HEK293 (cell line): Measurements from ENCODE around the gene FTL.

Experiments
- CTCF ChIA-PET: fragments of 350-600 bp; formaldehyde crosslinking; extraction: SDS; loops from one replicate; lab custom pipeline; 2021; ENCODE audit warnings: antibody characterized with exemption; lab: Yijun Ruan, JAX
- POLR2A ChIA-PET: fragments of 300-600 bp; formaldehyde crosslinking; extraction: SDS; loops from one replicate; lab custom pipeline; 2020; ENCODE audit warnings: antibody characterized with exemption, inconsistent platforms; lab: Yijun Ruan, JAX
- H3K27ac ChIP-seq: fragments of 200-500 bp; sonication (Bioruptor generic); 2 replicates; pipeline ENCODE4 v1.5.1; 2014; ENCODE audit warnings: low read depth, low read length, control low read depth, inconsistent platforms; ENCODE audit errors: extremely low read depth
- H3K36me3 ChIP-seq, 2 experiments: fragments of 200-500 bp in 1 of 2; sonication (Bioruptor generic) in 1 of 2; 1 replicate in 1 of 2; 2 replicates in 1 of 2; pipeline ENCODE4 v1.5.1; 2014 to 2017; ENCODE audit warnings: inconsistent platforms in 2 of 2, low read length in 2 of 2; ENCODE audit not compliant: control insufficient read depth in 2 of 2, insufficient read depth in 1 of 2
- H3K4me1 ChIP-seq: fragments of 200-500 bp; sonication (Bioruptor generic); 2 replicates; pipeline ENCODE4 v1.5.1; 2014; ENCODE audit warnings: mild to moderate bottlenecking, low read length, inconsistent platforms; ENCODE audit not compliant: control insufficient read depth, insufficient read depth
- H3K4me3 ChIP-seq: 2 replicates; pipeline ENCODE4 v1.5.1; 2011; ENCODE audit warnings: low read depth, mild to moderate bottlenecking, control low read depth, low read length, moderate library complexity
- H3K9me3 ChIP-seq: fragments of 200-500 bp; sonication (Bioruptor generic); 2 replicates; pipeline ENCODE4 v1.5.1; 2014; ENCODE audit warnings: low read depth, low read length, inconsistent platforms; ENCODE audit not compliant: control insufficient read depth, insufficient read depth
- BCL6B ChIP-seq: fragments of 450-650 bp; formaldehyde crosslinking; IDR thresholded peaks from 2 replicates; pipeline ENCODE4 v1.5.1; 2017; ENCODE audit warnings: missing biosample characterization, missing genetic modification characterization
- GLIS2 ChIP-seq: fragments of 450-650 bp; formaldehyde crosslinking; IDR thresholded peaks from 2 replicates; pipeline ENCODE4 v1.5.1; 2016; ENCODE audit warnings: missing biosample characterization, missing genetic modification characterization
- HIC1 ChIP-seq: fragments of 450-650 bp; formaldehyde crosslinking; IDR thresholded peaks from 2 replicates; pipeline ENCODE4 v1.5.1; 2016; ENCODE audit warnings: missing biosample characterization, missing genetic modification characterization
- PRDM6 ChIP-seq: fragments of 450-650 bp; formaldehyde crosslinking; IDR thresholded peaks from 2 replicates; pipeline ENCODE4 v1.5.1; 2017; ENCODE audit warnings: missing biosample characterization, missing genetic modification characterization
- SCRT1 ChIP-seq: fragments of 450-650 bp; formaldehyde crosslinking; IDR thresholded peaks from 2 replicates; pipeline ENCODE4 v1.5.1; 2016; ENCODE audit warnings: missing biosample characterization, missing genetic modification characterization, borderline replicate concordance
- SP7 ChIP-seq: fragments of 450-650 bp; formaldehyde crosslinking; IDR thresholded peaks from 2 replicates; pipeline ENCODE4 v1.5.1; 2016; ENCODE audit warnings: missing biosample characterization, missing genetic modification characterization
- ZBTB11 ChIP-seq: fragments of 450-650 bp; formaldehyde crosslinking; conservative IDR thresholded peaks from 2 replicates; pipeline ENCODE4 v1.5.1; 2016; ENCODE audit warnings: low read depth, missing biosample characterization, missing genetic modification characterization
- ZBTB48 ChIP-seq: fragments of 450-650 bp; formaldehyde crosslinking; IDR thresholded peaks from 2 replicates; pipeline ENCODE4 v1.5.1; 2016; ENCODE audit warnings: missing biosample characterization, missing genetic modification characterization
- ZNF248 ChIP-seq: fragments of 450-650 bp; formaldehyde crosslinking; IDR thresholded peaks from 2 replicates; pipeline ENCODE4 v1.5.1; 2017; ENCODE audit warnings: missing biosample characterization, missing genetic modification characterization
- ZNF26 ChIP-seq: fragments of 450-650 bp; formaldehyde crosslinking; IDR thresholded peaks from 2 replicates; pipeline ENCODE4 v1.5.1; 2016; ENCODE audit warnings: missing biosample characterization, missing genetic modification characterization
- ZNF398 ChIP-seq: fragments of 450-650 bp; formaldehyde crosslinking; IDR thresholded peaks from 2 replicates; pipeline ENCODE4 v1.5.1; 2017; ENCODE audit warnings: missing biosample characterization, missing genetic modification characterization
- ZNF404 ChIP-seq: fragments of 450-650 bp; formaldehyde crosslinking; IDR thresholded peaks from 2 replicates; pipeline ENCODE4 v1.5.1; 2017; ENCODE audit warnings: missing biosample characterization, missing genetic modification characterization
- ZNF544 ChIP-seq: fragments of 450-650 bp; formaldehyde crosslinking; IDR thresholded peaks from 2 replicates; pipeline ENCODE4 v1.5.0; 2017; ENCODE audit warnings: missing biosample characterization, missing genetic modification characterization
- ZNF558 ChIP-seq: fragments of 450-650 bp; formaldehyde crosslinking; IDR thresholded peaks from 2 replicates; pipeline ENCODE4 v1.5.1; 2016; ENCODE audit warnings: missing biosample characterization, missing genetic modification characterization
- ZNF692 ChIP-seq: fragments of 450-650 bp; formaldehyde crosslinking; IDR thresholded peaks from 2 replicates; pipeline ENCODE4 v1.5.1; 2016; ENCODE audit warnings: missing biosample characterization, missing genetic modification characterization
- ZNF791 ChIP-seq: fragments of 450-650 bp; formaldehyde crosslinking; IDR thresholded peaks from 2 replicates; pipeline ENCODE4 v1.5.1; 2016; ENCODE audit warnings: missing biosample characterization, missing genetic modification characterization
- ZNF837 ChIP-seq: fragments of 450-650 bp; formaldehyde crosslinking; IDR thresholded peaks from 2 replicates; pipeline ENCODE4 v1.5.1; 2016; ENCODE audit warnings: missing biosample characterization, missing genetic modification characterization
- ZXDB ChIP-seq: fragments of 450-650 bp; formaldehyde crosslinking; IDR thresholded peaks from 2 replicates; pipeline ENCODE4 v1.5.1; 2016; ENCODE audit warnings: missing biosample characterization, missing genetic modification characterization

Gene FTL

GRCh38 chr19:48954595-48955307 is 10.4 kb upstream of the FTL start, which contains the start of gene BAX (continued):
- TF ChIP-seq ZBTB11 (peak; percentile 30; the same call in 1 of the 2 replicates), SP7 (tag by site-specific recombination) (peak; percentile 67; the same call in 1 of the 2 replicates), ZNF404 (no peak), SCRT1 (tag by site-specific recombination) (no peak), ZNF26 (no peak), ZNF791 (peak; percentile 27; the same call in 1 of the 2 replicates), ZNF398 (tag by site-specific recombination) (peak; percentile 24), ZNF837 (tag by site-specific recombination) (no peak), HIC1 (tag by site-specific recombination) (peak; percentile 94), ZNF544 (tag by site-specific recombination) (no peak)

GRCh38 chr19:48955308-48955958 is 9.7 kb upstream of the FTL start:
- peak overlapping the region; percentile 93 for H3K4me3 ChIP-seq
- ChIA-PET CTCF (interaction anchor here (1.1 kb wide), 1 partner anchor 117 kb away, joined by 6 read pairs; no protein-coding TSS in a partner anchor), POLR2A (interaction anchor here (0.6 to 2.4 kb wide), 7 partner anchors 9 to 162 kb away, joined by 3 to 13 read pairs (median 7); partner anchors contain the start of genes DHDH, FTL, NUCB1 and PPP1R15A)
- peaks cover 22 to 30% of the 10 kb centered on the region in 2 experiments; a peak in 2 of 3 replicates for H3K36me3 ChIP-seq
- no peak for TF ChIP-seq ZNF558 (tag by site-specific recombination)
- no peak for TF ChIP-seq ZNF248 (tag by site-specific recombination)
- TF ChIP-seq ZNF692 (tag by site-specific recombination), result 0 out of 2 replicates have a peak, but pooled peaks have one; percentile 20
- TF ChIP-seq BCL6B, result no peak
- 0 out of 2 replicates have a peak, but pooled peaks have one; percentile 8 for TF ChIP-seq GLIS2 (tag by site-specific recombination)
- TF ChIP-seq ZBTB48 (tag by site-specific recombination), result peak; percentile 18; the same call in 1 of the 2 replicates
- no peak for TF ChIP-seq SP7 (tag by site-specific recombination)
- TF ChIP-seq PRDM6 (tag by site-specific recombination), result no peak
- TF ChIP-seq ZXDB (tag by site-specific recombination), result no peak
- TF ChIP-seq ZNF544 (tag by site-specific recombination), result no peak
- TF ChIP-seq, all 188 proteins: peak for 3
- H3K9me3 ChIP-seq, result no peaks in the 10 kb centered on the region
- H3K4me1 ChIP-seq, result peaks cover 5% of the 10 kb centered on the region
- peak overlapping the region; percentile 93 for H3K27ac ChIP-seq
